ENCODE measurements around the gene EXD2. TPM values are rescaled to one million over a fixed set of nuclear protein-coding genes. Genes with fewer than 3 reads are reported as not detected.
"Not testable (repeated sequence)": the region's sequence is repeated elsewhere in the genome, so short reads cannot be mapped to it uniquely, and the experiment has no call there.

Gene EXD2
- total RNA-seq, 1 experiment from 2014 or later = 17.7 TPM

DNA sequence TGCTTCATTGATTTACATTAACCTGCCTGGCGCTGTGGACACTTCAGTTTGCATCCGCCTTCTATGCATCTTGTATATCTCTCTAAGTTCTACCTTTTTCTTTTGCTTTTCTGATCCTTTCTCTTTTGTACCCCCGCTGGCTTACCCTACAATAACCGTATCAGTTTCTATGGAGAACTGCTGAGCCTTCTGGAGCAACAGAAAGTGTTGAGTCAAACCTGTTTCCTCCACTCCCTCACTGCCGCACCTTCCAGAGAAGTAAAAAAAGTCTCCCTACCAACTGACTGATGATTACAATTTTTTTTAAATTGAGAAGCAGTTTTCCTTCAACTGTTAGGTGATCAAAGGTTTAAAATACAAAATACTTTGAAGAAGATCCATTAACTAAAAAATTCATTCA, 17.4 kb downstream of the EXD2 start:
- Mint-ChIP-seq H3K36me3 (ENCODE audit: insufficient read depth, unreplicated experiment) (peaks cover 19% of the 10 kb centered on the region), H3K27me3 (ENCODE audit: insufficient read depth, unreplicated experiment) (no peaks in the 10 kb centered on the region), H3K27ac (ENCODE audit: low read depth, unreplicated experiment) (no peak overlapping the region), H3K9me3 (ENCODE audit: unreplicated experiment) (no peaks in the 10 kb centered on the region), H3K4me1 (ENCODE audit: insufficient read depth, unreplicated experiment) (no peaks in the 10 kb centered on the region), H3K4me3 (ENCODE audit: unreplicated experiment) (no peak overlapping the region)
- ChIA-PET CTCF (interaction anchor here (2.3 kb wide), 1 partner anchor 34 kb away, joined by 7 read pairs; no protein-coding TSS in a partner anchor), POLR2A (no interaction called here)
- intact Hi-C loops (cut with micrococcal nuclease) = no loop called here
- BruUV-seq (replicated peaks) = no TSS peak
- DNase-seq (ENCODE audit: unreplicated experiment) = no peak
- no peak for TF ChIP-seq CTCF (IDR thresholded peaks at IDR 0.05; ENCODE audit: unreplicated experiment)

DNA sequence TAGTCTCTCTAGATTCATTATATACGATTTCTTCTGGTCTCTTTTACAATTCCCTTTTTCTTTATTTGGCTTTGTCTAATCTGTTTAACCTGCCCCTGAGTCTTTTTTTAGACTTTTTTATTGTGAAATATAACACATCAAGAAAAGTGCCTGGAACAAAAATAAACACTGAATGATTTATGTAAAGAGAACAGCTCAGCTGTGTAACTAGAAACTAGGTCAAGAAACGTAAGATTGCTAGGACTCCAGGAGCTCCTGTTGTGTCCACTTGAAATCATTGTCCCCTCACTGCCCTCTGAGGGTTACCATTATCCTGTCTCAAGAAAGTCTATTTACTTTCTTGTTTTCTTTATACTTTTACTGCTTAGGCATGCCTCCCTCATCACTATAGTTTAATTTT, 23.1 kb downstream of the EXD2 start:
- POLR2A ChIA-PET = interaction anchor here (0.6 kb wide), 1 partner anchor 173 kb away, joined by 3 read pairs; no protein-coding TSS in a partner anchor
- TF ChIP-seq CTCF (IDR thresholded peaks at IDR 0.05; ENCODE audit: unreplicated experiment) = no peak
- CTCF ChIA-PET = interaction anchor here (0.9 kb wide), 1 partner anchor 15 kb away, joined by 6 read pairs; no protein-coding TSS in a partner anchor
- H3K9me3 Mint-ChIP-seq (ENCODE audit: unreplicated experiment) = no peaks in the 10 kb centered on the region
- H3K27me3 Mint-ChIP-seq (ENCODE audit: insufficient read depth, unreplicated experiment) = no peaks in the 10 kb centered on the region
- no TSS peak for BruUV-seq (replicated peaks)
- intact Hi-C loops (cut with micrococcal nuclease) = no loop called here
- no peaks in the 10 kb centered on the region for H3K4me1 Mint-ChIP-seq (ENCODE audit: insufficient read depth, unreplicated experiment)
- no peak overlapping the region for H3K4me3 Mint-ChIP-seq (ENCODE audit: unreplicated experiment)
- no peak overlapping the region for H3K27ac Mint-ChIP-seq (ENCODE audit: low read depth, unreplicated experiment)
- no peak for DNase-seq (ENCODE audit: unreplicated experiment)
- peaks cover 36% of the 10 kb centered on the region for H3K36me3 Mint-ChIP-seq (ENCODE audit: insufficient read depth, unreplicated experiment)

DNA sequence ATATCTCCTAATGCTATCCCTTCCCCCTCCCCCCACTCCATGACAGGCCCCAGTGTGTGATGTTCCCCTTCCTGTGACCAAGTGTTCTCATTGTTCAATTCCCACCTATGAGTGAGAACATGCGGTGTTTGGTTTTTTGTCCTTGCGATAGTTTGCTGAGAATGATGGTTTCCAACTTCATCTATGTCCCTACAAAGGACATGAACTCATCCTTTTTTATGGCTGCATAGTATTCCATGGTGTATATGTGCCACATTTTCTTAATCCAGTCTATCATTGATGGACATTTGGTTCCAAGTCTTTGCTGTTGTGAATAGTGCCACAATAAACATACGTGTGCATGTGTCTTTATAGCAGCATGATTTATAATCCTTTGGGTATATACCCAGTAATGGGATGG, 26.4 kb downstream of the EXD2 start:
- H3K27me3 Mint-ChIP-seq (ENCODE audit: insufficient read depth, unreplicated experiment); H3K4me3 Mint-ChIP-seq (ENCODE audit: unreplicated experiment); CTCF ChIA-PET; H3K27ac Mint-ChIP-seq (ENCODE audit: low read depth, unreplicated experiment); intact Hi-C loops (cut with micrococcal nuclease); H3K4me1 Mint-ChIP-seq (ENCODE audit: insufficient read depth, unreplicated experiment); H3K9me3 Mint-ChIP-seq (ENCODE audit: unreplicated experiment); BruUV-seq (replicated peaks); DNase-seq (ENCODE audit: unreplicated experiment): not testable (repeated sequence)
- POLR2A ChIA-PET = interaction anchor here (0.6 kb wide), 1 partner anchor 27 kb away, joined by 3 read pairs; the partner anchor contains the start of gene EXD2
- H3K36me3 Mint-ChIP-seq (ENCODE audit: insufficient read depth, unreplicated experiment) = peaks cover 25% of the 10 kb centered on the region

DNA sequence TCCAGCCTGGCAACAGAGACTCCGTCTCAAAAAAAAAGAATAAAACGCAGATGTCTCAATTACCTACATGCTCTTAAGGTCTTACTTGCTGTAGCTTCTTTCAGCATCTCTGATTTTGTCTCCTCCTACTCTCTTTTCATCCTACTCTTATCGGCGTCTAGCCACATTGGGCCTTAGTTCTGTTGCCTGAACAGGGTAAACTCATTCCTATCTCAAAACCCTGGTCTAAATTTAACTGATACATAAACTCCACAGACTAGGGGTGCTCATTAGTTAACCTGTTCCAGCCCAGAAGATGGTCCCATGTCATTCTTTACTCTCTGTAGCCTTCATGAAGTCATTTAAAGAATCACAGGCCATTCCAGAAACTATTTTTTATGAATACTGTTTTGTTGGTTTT, 33.6 kb downstream of the EXD2 start:
- Mint-ChIP-seq H3K36me3 (ENCODE audit: insufficient read depth, unreplicated experiment) (peaks cover 14% of the 10 kb centered on the region), H3K4me1 (ENCODE audit: insufficient read depth, unreplicated experiment) (peaks cover 5% of the 10 kb centered on the region), H3K27ac (ENCODE audit: low read depth, unreplicated experiment) (no peak overlapping the region), H3K27me3 (ENCODE audit: insufficient read depth, unreplicated experiment) (no peaks in the 10 kb centered on the region), H3K4me3 (ENCODE audit: unreplicated experiment) (no peak overlapping the region), H3K9me3 (ENCODE audit: unreplicated experiment) (no peaks in the 10 kb centered on the region)
- DNase-seq (ENCODE audit: unreplicated experiment) = no peak
- CTCF ChIA-PET = interaction anchor here (0.6 kb wide), 1 partner anchor 17 kb away, joined by 3 read pairs; no protein-coding TSS in a partner anchor
- intact Hi-C loops (cut with micrococcal nuclease) = no loop called here
- BruUV-seq (replicated peaks) = no TSS peak
- no peak for TF ChIP-seq CTCF (IDR thresholded peaks at IDR 0.05; ENCODE audit: unreplicated experiment)
- POLR2A ChIA-PET = no interaction called here

DNA sequence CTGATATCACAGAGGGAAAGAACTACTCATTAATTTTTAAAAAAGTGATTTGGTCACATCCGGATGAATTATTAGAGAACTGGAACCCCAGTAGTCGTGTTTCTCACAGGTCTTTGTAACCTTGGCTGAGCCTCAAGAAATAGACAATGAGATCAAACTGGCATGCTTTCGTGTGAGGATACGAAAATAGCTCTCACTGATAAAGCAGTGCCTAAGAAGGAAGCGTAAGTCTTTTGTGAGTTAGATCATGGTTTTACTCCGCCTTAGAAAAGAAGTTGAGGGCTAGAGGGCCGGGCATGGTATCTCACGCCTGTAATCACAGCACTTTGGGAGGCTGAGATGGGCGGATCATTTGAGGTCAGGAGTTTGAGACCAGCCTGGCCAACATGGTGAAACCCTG, 34.9 kb downstream of the EXD2 start:
- peaks cover 5% of the 10 kb centered on the region for H3K4me1 Mint-ChIP-seq (ENCODE audit: insufficient read depth, unreplicated experiment)
- TF ChIP-seq CTCF (IDR thresholded peaks at IDR 0.05; ENCODE audit: unreplicated experiment) = no peak
- ChIA-PET POLR2A (interaction anchor here (1.2 kb wide), 1 partner anchor 10 kb away, joined by 3 read pairs; no protein-coding TSS in a partner anchor), CTCF (interaction anchor here (0.7 to 2.4 kb wide), 2 partner anchors 16 to 90 kb away, joined by 3 to 13 read pairs; no protein-coding TSS in a partner anchor)
- H3K4me3 Mint-ChIP-seq (ENCODE audit: unreplicated experiment) = no peak overlapping the region
- no TSS peak for BruUV-seq (replicated peaks)
- H3K27me3 Mint-ChIP-seq (ENCODE audit: insufficient read depth, unreplicated experiment) = no peaks in the 10 kb centered on the region
- H3K36me3 Mint-ChIP-seq (ENCODE audit: insufficient read depth, unreplicated experiment) = peaks cover 25% of the 10 kb centered on the region
- no peaks in the 10 kb centered on the region for H3K9me3 Mint-ChIP-seq (ENCODE audit: unreplicated experiment)
- no peak overlapping the region for H3K27ac Mint-ChIP-seq (ENCODE audit: low read depth, unreplicated experiment)
- intact Hi-C loops (cut with micrococcal nuclease) = no loop called here
- DNase-seq (ENCODE audit: unreplicated experiment) = no peak
